Measurements from ENCODE around the gene TYSND1.

DNA sequence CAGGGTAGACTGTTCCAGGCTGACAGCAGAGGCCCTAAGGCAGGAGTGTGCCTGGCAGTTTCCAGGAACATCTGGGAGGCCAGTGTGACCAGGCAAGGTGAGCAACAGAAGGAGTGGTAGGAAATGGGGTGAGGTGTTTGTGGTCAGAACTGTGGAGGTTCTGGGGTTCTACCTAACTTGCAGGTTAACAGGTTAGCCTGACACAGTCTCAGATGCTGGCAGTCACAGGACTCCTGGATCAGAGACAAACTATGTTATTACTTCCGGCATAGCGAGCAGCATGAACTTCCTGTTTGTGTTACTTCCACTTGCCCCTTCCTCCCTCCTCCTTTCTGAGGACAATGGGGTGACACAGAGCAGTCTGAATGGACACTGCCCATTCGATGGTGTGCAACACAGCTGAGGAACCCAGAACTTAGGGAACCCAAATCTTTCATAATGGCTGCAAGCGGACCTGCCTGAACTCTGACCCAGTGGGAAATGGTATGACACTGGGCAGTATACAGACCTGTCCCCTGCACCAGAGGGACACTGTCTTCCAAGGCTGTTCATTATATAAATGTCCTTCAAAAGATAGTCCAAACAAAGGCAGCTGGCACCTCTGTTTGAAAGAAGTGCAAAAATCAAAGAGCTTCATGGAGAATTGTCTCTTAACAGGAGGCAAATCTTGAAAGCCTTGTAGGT, 27.7 kb upstream of the TYSND1 start:
- no peak for TF ChIP-seq POLR2A (IDR thresholded peaks at IDR 0.05)
- TF ChIP-seq, protein P1, sequence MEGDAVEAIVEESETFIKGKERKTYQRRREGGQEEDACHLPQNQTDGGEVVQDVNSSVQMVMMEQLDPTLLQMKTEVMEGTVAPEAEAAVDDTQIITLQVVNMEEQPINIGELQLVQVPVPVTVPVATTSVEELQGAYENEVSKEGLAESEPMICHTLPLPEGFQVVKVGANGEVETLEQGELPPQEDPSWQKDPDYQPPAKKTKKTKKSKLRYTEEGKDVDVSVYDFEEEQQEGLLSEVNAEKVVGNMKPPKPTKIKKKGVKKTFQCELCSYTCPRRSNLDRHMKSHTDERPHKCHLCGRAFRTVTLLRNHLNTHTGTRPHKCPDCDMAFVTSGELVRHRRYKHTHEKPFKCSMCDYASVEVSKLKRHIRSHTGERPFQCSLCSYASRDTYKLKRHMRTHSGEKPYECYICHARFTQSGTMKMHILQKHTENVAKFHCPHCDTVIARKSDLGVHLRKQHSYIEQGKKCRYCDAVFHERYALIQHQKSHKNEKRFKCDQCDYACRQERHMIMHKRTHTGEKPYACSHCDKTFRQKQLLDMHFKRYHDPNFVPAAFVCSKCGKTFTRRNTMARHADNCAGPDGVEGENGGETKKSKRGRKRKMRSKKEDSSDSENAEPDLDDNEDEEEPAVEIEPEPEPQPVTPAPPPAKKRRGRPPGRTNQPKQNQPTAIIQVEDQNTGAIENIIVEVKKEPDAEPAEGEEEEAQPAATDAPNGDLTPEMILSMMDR (IDR thresholded peaks at IDR 0.05) = no peak

Measured in body of pancreas (tissue), 4 donors.